ENCODE results near the gene PPP1R26.
"Not testable (repeated sequence)": the region's sequence is repeated elsewhere in the genome, so short reads cannot be mapped to it uniquely, and the experiment has no call there.

Gene PPP1R26

GRCh38 chr9:135455401-135456030, 24.1 kb upstream of the PPP1R26 start:
- TF ChIP-seq, protein P1, sequence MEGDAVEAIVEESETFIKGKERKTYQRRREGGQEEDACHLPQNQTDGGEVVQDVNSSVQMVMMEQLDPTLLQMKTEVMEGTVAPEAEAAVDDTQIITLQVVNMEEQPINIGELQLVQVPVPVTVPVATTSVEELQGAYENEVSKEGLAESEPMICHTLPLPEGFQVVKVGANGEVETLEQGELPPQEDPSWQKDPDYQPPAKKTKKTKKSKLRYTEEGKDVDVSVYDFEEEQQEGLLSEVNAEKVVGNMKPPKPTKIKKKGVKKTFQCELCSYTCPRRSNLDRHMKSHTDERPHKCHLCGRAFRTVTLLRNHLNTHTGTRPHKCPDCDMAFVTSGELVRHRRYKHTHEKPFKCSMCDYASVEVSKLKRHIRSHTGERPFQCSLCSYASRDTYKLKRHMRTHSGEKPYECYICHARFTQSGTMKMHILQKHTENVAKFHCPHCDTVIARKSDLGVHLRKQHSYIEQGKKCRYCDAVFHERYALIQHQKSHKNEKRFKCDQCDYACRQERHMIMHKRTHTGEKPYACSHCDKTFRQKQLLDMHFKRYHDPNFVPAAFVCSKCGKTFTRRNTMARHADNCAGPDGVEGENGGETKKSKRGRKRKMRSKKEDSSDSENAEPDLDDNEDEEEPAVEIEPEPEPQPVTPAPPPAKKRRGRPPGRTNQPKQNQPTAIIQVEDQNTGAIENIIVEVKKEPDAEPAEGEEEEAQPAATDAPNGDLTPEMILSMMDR (IDR thresholded peaks at IDR 0.05; ENCODE audit: control insufficient read depth, extremely low read depth, insufficient read depth): no peak
- no peak overlapping the region for H3K4me3 ChIP-seq (ENCODE audit: low read depth, low read length)
- DNase-seq (ENCODE audit: low read depth): no peak

GRCh38 chr9:135456436-135457104, 23.0 kb upstream of the PPP1R26 start:
- no peak for DNase-seq (ENCODE audit: low read depth)
- no peak overlapping the region for H3K4me3 ChIP-seq (ENCODE audit: low read depth, low read length)
- TF ChIP-seq, protein P1 (IDR thresholded peaks at IDR 0.05; ENCODE audit: control insufficient read depth, extremely low read depth, insufficient read depth): no peak

- H3K4me3 ChIP-seq (ENCODE audit: low read depth, low read length); DNase-seq (ENCODE audit: low read depth): not testable (repeated sequence)
These were observed 21.1 kb upstream of the PPP1R26 start for GRCh38 chr9:135458478-135458877.

DNA sequence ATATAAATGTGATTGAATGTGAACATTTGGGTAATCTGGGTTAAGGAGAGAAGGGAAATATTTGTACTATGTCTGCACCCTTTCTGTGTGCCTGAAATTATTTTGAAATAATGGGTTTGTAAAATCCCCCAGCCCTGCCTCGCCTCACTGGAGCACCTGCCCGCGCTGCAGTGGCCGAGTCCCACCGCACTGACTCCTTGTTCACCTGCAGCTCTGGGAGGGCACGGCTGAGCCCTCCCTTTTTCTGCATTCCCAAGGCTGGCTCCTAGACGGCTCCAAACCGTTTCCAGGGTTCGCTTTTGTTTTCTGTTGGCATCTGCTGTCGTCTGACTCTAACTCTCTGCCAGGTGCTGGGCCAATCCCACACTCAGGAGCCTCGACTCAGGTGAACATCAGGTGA, 17.6 kb upstream of the PPP1R26 start:
- no peak overlapping the region for H3K4me3 ChIP-seq (ENCODE audit: low read depth, low read length)
- TF ChIP-seq, protein P1 (IDR thresholded peaks at IDR 0.05; ENCODE audit: control insufficient read depth, extremely low read depth, insufficient read depth): no peak
- DNase-seq (ENCODE audit: low read depth): no peak

- TF ChIP-seq, protein P1 (IDR thresholded peaks at IDR 0.05; ENCODE audit: control insufficient read depth, extremely low read depth, insufficient read depth): no peak
- DNase-seq (ENCODE audit: low read depth): no peak
These were observed 16.4 kb upstream of the PPP1R26 start for GRCh38 chr9:135463140-135463539.

GRCh38 chr9:135464181-135464580, 15.4 kb upstream of the PPP1R26 start:
- H3K4me3 ChIP-seq (ENCODE audit: low read depth, low read length): no peak overlapping the region
- DNase-seq (ENCODE audit: low read depth): no peak
- TF ChIP-seq, protein P1 (IDR thresholded peaks at IDR 0.05; ENCODE audit: control insufficient read depth, extremely low read depth, insufficient read depth): no peak

More at GRCh38 chr9:135463140-135463539, 16.4 kb upstream of the PPP1R26 start:
- no peak overlapping the region for H3K4me3 ChIP-seq (ENCODE audit: low read depth, low read length)

GRCh38 chr9:135468854-135469521, 10.6 kb upstream of the PPP1R26 start:
- DNase-seq (ENCODE audit: low read depth): no peak
- no peak overlapping the region for H3K4me3 ChIP-seq (ENCODE audit: low read depth, low read length)
- TF ChIP-seq, protein P1 (IDR thresholded peaks at IDR 0.05; ENCODE audit: control insufficient read depth, extremely low read depth, insufficient read depth): no peak

Data from LNCaP clone FGC (cell line).